ENCODE results near the gene TASOR2.

DNA sequence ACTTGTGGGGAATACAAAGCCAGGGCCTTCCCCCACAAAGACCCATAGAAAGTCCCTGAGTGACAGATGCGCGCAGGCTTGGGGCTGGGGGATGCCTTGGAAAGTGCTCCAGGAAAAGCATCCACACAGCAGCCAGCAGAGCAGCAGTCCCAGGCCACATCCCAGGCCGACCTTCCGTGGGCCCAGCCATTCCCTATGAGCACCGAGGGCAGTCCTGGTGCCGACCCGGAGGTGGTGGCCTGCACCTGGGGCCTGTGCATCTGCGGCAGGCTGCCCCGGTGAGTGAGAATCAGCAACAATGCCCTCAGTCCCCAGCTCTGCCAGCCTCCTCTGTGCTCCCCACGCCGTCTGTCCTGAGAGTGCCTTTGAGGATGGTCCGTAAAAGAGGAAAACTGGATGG is 44.6 kb upstream of the TASOR2 start:
- TF ChIP-seq POLR2A (IDR thresholded peaks at IDR 0.05; ENCODE audit: low read length), result no peak
- no peak for TF ChIP-seq GATA1 (IDR thresholded peaks at IDR 0.05; ENCODE audit: low read depth, low read length)

Measured in erythroblast (primary cell).